HEK293T (cell line): ENCODE data around the gene RNF213.

Experiments used
- BHLHE40 ChIP-seq: fragments of 450-650 bp; IDR thresholded peaks from 2 replicates; pipeline ENCODE4 v1.6.1; 2016; ENCODE audit warnings: mild to moderate bottlenecking, moderate library complexity, borderline replicate concordance
- ELF4 ChIP-seq: fragments of 450-650 bp; IDR thresholded peaks from 2 replicates; pipeline ENCODE4 v1.6.1; 2017; ENCODE audit warnings: antibody characterized with exemption
- FOXK2 ChIP-seq: fragments of 450-650 bp; IDR thresholded peaks from 2 replicates; pipeline ENCODE4 v1.6.1; 2016; ENCODE audit warnings: mild to moderate bottlenecking
- L3MBTL2 ChIP-seq: fragments of 450-650 bp; conservative IDR thresholded peaks from 2 replicates; pipeline ENCODE4 v1.6.1; 2016; ENCODE audit warnings: mild to moderate bottlenecking
- NFRKB ChIP-seq: fragments of 450-650 bp; IDR thresholded peaks from 2 replicates; pipeline ENCODE4 v1.6.1; 2016; ENCODE audit warnings: mild to moderate bottlenecking, moderate library complexity
- SUZ12 ChIP-seq: fragments of 450-650 bp; IDR thresholded peaks from 2 replicates; pipeline ENCODE4 v1.6.1; 2016; ENCODE audit warnings: mild to moderate bottlenecking
- TARDBP ChIP-seq: fragments of 450-650 bp; IDR thresholded peaks from 2 replicates; pipeline ENCODE4 v1.6.1; 2016
- ZNF384 ChIP-seq: fragments of 450-650 bp; IDR thresholded peaks from 2 replicates; pipeline ENCODE4 v1.6.1; 2016

DNA sequence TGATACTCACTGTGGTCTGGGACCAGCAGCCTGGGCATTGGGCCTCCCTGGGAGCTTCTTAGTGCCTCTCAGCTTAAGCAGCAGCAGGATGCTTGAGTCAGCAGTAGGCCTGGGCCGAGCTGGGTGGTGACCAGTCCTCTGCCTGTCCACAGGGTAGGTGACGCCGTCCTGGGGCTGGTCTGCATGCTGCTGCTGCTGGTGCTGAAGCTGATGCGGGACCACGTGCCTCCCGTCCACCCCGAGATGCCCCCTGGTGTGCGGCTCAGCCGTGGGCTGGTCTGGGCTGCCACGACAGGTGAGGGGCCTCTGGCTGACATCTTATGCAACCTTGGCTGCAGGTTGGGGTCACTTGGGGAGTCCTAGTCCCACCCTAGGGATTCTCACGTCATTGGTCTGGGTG is 33.0 kb upstream of the RNF213 start:
- no peak for TF ChIP-seq L3MBTL2
- TF ChIP-seq BHLHE40, result no peak
- no peak for TF ChIP-seq ELF4
- no peak for TF ChIP-seq SUZ12
- TF ChIP-seq NFRKB, result no peak
- no peak for TF ChIP-seq ZNF384
- no peak for TF ChIP-seq TARDBP
- TF ChIP-seq FOXK2, result no peak
